NCI-H345 treated with DMSO at 0.1 percent for 48 hours (cell line): ENCODE measurements around the gene SFMBT2.
"Not testable (repeated sequence)": the region's sequence is repeated elsewhere in the genome, so short reads cannot be mapped to it uniquely, and the experiment has no call there.

Experiments
- DNase-seq: peaks from one replicate; lab custom pipeline; 2025; ENCODE audit not compliant: unreplicated experiment; lab: John Stamatoyannopoulos, UW

SFMBT2 gene

DNA sequence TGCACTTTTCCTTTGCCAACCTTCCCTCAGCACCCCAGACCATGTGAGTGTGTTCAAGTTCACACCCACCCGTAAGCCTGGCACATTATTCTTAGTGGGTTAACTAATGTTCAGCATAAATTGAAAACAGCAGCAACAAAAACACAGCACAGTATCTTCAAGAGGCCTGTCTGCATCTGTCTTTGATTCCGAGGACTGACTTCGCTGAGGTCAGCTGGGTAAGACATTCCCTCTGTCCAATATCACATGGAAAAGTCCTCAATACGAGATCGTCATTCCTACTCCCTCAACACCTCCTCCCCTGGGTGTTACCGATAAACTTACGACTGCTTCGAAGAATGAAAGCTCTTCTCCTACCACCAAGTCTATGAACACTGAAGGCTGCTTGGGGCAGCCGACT is 218.8 kb downstream of the SFMBT2 start:
- no peak for DNase-seq

DNA sequence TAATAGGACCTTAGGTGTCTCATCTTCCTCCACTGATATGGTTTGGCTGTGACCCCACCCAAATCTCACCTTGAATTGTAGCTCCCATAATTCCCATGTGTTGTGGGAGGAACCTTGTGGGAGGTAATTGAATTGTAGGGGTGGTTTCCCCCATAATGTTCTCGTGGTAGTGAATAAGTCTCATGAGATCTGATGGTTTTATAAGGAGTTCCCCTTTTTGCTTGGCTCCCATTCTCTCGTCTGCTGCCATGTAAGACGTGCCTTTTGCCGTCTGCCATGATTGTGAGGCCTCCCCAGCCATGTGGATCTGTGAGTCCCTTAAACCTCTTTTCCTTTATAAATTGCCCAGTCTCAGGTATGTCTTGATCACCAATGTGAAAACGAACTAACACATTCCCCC is 220.1 kb downstream of the SFMBT2 start:
- not testable (repeated sequence) for DNase-seq

GRCh38 chr10:7189909-7190308 is 220.9 kb downstream of the SFMBT2 start:
- no peak for DNase-seq

GRCh38 chr10:7188456-7189050 is 222.3 kb downstream of the SFMBT2 start:
- DNase-seq: no peak

DNA sequence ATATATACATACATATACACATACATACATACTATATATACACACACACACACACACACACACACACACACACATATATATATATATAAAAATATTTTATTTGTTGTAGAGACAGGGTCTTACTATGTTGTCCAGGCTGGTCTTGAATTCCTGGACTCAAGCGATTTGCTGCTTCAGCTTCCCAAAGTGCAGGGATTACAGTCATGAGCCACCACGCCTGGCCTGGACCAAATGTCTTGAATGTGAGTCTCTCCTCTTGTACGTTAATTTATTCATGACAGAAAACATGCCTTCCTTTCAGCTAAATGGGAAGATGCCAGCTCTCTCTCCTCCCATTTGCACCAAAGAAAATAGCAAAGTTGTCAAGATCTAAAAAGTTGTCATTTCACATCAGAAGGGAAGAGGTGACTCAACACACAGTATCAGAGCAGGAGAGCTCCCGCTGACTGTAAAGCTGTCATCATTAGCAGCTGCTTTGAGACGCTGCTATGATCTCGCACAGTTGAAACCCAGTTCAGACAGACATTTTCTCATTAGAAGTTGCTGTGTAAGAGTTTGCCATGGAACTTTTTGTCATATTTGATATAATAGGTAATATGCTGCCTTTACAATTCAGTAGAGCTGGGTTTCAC is 224.3 kb downstream of the SFMBT2 start:
- DNase-seq: no peak

DNA sequence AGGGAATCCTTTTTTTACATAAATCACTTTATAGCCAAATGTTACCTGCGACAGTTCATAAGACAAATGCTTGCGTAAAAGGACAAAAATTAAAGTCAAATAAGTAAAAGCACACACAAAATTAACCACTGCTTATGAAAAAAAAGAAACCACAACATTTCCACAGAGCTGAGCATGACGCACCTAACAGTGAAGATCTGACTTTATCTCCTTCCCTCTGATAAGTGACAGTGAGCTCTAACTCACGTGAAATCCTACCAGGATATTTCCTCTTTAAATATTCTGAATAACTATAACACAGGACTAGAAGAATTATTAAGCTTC is 225.5 kb downstream of the SFMBT2 start:
- no peak for DNase-seq

DNA sequence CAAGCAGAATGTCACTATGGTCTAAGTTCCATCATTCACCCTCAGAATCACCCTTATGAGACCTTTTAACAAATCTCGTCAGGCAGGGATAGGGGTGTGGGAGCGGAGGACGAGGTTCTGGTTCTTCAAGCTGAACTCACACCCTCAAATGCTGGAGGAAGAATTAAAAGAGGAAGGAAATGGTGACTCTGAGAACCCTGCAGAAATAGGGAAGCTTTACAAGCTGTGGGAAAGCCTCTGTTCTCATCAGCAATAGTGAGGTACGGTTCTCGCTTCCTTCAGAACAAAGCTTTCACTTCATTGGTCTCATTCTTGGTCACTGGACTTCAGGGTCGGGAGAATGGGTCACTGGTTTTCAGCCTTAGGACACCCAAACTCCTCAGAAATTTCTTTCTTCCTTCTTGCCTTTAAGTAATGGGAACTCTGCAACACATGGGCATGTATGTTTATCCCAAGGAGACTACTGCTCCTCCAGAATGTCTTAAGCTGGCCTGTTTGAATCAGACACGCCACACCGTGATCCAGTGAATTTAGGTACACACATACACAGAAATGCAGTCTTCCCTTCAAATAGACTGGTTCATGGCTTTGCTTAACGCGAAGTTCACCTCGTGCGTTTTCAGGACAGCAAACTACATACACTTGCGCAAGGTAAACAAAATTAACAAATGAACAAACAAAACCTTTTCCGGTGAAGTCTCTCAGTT is 226.0 kb downstream of the SFMBT2 start:
- no peak for DNase-seq

GRCh38 chr10:7184116-7184515 is 226.7 kb downstream of the SFMBT2 start:
- DNase-seq: not testable (repeated sequence)

GRCh38 chr10:7182327-7182726 is 228.5 kb downstream of the SFMBT2 start:
- not testable (repeated sequence) for DNase-seq

- DNase-seq: no peak
Measured at GRCh38 chr10:7181420-7181819, 229.4 kb downstream of the SFMBT2 start.

DNA sequence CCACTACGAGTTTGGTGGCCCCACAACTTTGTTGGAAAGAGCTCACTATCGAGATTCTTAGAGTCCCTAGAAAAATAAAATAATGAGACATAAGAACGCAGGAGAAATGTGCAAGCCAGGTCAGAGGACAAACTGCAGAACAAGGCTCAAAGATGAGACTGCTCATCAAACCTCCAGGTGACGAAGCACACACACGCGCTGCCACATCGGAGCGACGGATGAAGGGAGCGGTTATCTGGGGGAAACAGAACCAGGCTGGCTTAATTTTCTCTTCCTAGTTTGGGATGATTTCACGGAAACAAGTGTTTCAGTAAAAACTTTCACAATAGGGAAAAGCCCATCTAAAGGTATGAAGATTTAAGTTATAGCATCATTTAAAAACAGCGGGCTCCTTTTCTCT is 231.3 kb downstream of the SFMBT2 start:
- DNase-seq: no peak

DNA sequence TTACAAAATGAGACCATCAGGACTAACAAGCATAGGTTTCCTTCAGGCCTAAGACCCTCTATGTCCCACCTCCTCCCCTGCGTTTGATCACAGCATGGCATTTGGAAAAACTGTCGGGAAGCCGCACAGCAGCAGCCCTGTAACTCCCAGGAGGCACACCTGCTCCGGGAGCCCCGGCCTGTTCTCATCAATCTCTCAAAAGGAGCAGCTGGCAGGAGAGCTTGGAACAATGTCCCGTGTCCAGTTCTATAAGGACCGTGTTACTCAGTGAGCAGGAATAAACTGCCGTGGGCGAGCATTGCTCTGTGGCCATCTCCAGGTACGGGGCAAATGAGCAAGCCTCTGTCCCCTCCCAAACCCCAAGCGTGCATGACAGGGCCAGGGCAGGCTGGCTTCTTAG is 236.9 kb downstream of the SFMBT2 start:
- no peak for DNase-seq

GRCh38 chr10:7171825-7172224 is 239.0 kb downstream of the SFMBT2 start:
- no peak for DNase-seq

DNA sequence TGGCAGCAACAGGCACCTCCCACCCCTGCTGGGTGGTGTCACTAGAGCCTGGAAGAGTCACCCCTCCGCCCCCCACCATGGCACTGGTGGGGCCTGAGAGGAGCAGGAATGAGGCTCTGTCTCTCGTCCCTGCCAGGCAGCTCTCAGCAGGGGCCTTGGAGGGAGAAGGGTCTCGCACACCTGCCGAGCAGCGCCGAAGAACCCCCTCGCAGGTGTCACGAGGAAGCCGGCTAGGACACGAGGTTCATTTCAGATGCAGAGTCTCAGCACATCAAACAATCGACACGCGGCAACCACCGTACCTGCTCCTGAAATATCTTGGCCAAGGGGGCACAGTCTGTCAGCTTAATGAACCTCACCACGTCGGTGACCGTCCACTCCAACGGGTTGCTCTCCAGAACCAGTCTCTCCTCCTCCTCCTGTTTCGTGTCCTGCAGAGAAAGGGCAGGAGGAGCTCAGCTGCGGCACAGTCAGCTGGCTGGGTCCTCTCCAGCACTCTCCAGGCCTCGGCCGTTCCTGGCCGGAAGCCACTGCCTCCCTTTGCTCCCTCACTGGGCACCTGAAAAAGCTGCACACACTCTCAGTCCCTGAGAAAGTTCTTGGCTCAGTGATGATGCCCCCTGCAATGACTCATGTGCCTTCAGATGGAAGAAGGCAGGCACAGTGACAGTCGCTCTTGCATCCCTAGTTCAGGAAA is 240.1 kb downstream of the SFMBT2 start:
- no peak for DNase-seq

- DNase-seq: no peak
Measured at GRCh38 chr10:7168414-7168813, 242.4 kb downstream of the SFMBT2 start.

DNA sequence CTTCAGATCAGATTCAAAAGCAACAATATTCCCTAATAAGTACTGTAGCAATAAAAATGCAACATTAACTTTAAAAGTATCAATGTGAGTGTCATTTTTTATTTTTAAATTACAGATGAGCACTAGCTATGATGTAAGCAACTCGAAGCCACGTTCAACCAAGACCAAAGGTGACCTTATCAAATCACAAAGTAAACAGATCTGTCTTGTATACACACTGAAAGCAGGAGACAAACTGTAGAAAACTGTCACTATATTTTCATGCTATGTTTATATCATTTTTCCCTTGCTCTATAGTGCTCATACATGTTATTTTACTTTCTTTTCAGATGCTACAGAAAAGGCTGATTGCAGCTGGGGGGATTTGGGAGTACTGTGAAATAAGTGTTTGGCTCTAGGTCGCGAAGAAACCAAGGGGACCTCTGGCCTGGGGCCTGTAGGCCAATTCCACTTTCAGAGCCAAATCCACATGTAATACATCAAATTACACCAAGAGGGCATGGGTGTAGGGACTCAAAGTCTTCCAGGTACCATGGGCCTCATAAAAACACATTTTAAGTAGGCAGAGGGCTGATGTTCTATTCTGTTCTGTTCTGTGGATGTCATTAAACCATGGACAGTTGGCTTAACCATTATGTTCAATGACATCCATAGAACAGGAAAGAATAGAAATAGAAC is 245.2 kb downstream of the SFMBT2 start:
- DNase-seq: no peak

DNA sequence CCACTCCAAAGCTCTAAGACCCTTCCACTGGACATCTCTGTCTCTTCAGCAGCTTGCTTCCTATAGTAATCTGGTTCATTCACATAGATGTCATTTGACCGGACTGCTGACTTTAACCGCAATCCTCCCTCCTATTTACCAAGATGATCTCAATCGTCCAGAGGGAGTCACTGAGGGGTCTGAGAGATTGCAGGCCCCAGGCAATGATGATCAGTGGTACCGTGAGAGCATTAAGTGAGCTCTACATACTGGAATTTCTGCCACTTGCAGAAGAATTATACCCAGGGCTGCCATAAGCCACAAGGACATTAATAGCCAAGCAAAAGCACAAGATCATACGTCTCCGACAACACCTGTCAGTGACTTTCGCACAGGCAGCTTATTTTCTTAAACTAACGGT is 245.9 kb downstream of the SFMBT2 start:
- DNase-seq: no peak

- no peak for DNase-seq
Measured at GRCh38 chr10:7162331-7162730, 248.5 kb downstream of the SFMBT2 start.

DNA sequence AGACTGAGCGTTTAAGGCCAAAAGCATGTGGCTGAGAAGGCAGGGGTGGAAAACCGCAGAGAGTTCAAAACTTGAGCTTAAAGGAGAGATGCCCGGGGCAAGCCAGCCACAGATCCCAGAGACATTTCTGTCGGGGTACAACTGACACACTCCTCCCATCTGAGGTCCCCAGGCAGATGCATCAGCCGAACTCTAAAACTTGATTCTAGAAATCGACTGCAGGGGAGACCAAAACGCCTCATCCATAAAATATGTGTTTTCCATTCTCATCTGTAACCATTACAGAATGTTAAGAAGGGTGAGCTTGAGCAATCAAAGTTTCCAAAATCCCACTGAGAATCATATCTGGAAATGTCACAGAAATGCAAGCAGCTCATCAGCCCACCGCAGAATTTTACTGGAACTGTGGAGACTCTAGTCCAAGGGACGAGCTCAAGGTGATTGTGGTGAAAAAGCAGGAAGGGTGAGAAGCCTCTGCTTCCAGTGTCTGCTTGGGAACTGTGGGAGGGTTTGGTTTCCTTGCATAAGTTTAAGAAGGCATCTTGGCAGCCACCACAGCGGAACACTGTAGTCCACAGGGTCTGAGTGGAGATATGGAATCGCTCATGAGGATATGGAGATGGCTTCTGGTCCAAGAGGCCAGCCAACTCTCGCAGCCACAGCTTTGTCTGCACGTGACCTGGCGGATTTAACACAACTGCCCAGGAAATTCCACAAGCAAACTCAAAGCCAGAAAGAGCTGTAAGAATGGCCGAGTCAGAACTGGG is 249.2 kb downstream of the SFMBT2 start:
- DNase-seq: no peak

DNA sequence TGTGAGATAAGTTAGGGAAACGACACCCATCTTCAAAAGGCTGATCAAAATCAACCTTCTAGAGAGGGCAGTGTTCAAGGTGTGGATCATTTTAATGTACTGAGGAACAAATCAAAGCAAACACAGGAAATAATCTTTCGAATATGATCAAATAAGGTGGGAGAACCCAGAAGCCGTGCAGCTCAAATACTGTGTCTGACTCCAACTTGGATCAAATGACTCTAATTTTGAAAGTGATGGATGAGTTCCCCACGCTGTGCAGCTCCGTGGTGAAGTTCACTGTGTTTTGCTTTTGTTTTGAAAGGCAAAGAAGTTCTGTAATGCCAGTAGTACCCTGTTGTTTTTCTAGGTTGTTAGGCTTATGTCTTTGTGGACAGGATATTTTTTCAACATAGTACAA is 250.9 kb downstream of the SFMBT2 start:
- DNase-seq: no peak

- DNase-seq: no peak
Measured at GRCh38 chr10:7159517-7159916, 251.3 kb downstream of the SFMBT2 start.
